Upper lobe of left lung (tissue), 4 donors: ENCODE measurements around the gene LIN28A.

Experiments used
- CTCF ChIP-seq, 6 experiments: fragments of 450-650 bp in 4 of 6; fragments of 200-600 bp in 2 of 6; sonication (generic) in 2 of 6; IDR thresholded peaks; one replicate each; pipeline ENCODE4 v1.5.1; 2016 to 2019; ENCODE audit warnings: antibody characterized with exemption in 6 of 6
- EP300 ChIP-seq, 4 donors: sonication (generic); formaldehyde crosslinking; IDR thresholded peaks; one replicate each; pipeline ENCODE4 v1.5.1; 2017; ENCODE audit warnings: antibody characterized with exemption in 4 of 4, control low read depth in 2 of 4
- POLR2A ChIP-seq, 4 donors: fragments of 450-650 bp; IDR thresholded peaks; one replicate each; pipeline ENCODE4 v1.5.1; 2016 to 2017; ENCODE audit warnings: antibody characterized with exemption in 4 of 4, mild to moderate bottlenecking in 2 of 4

- no peak for TF ChIP-seq POLR2A (IDR thresholded peaks at IDR 0.05)
- no peak for TF ChIP-seq CTCF (IDR thresholded peaks at IDR 0.05)
- TF ChIP-seq EP300 (IDR thresholded peaks at IDR 0.05), result no peak
Measured at GRCh38 chr1:26404641-26405040, 6.0 kb upstream of the LIN28A start.
